Tibial nerve (tissue), 4 donors: ENCODE data around the gene TREML2. TPM values are rescaled to one million over a fixed set of nuclear protein-coding genes. Genes with fewer than 3 reads are reported as not detected.
A peak's percentile ranks its signal among the peaks of the same experiment; 100 is the strongest.

ENCODE experiments used
- DNase-seq, 2 donors: peaks; one replicate each; pipeline ENCODE4 v3.0.0-alpha.2; 2019; ENCODE audit warnings: low spot score in 2 of 2
- H3K27ac ChIP-seq, 4 donors: fragments of 200-600 bp; sonication (generic) in 3 of 4; one replicate each; pipeline ENCODE4 v1.5.1; 2017 to 2019; ENCODE audit warnings: mild to moderate bottlenecking in 1 of 4
- H3K27me3 ChIP-seq, 2 donors: fragments of 200-600 bp; sonication (generic) in 1 of 2; one replicate each; pipeline versions ENCODE4 v1.5.1 to v1.6.0; 2017 to 2019
- H3K36me3 ChIP-seq, 3 donors: fragments of 200-600 bp; sonication (generic); one replicate each; pipeline ENCODE4 v1.5.1; 2018 to 2019
- H3K4me1 ChIP-seq, 4 donors: fragments of 200-600 bp; sonication (generic) in 3 of 4; one replicate each; pipeline ENCODE4 v1.5.1; 2017 to 2019
- H3K4me3 ChIP-seq, 4 donors: fragments of 200-600 bp; sonication (generic) in 3 of 4; one replicate each; pipeline ENCODE4 v1.5.1; 2017 to 2019; ENCODE audit warnings: mild to moderate bottlenecking in 1 of 4, moderate library complexity in 1 of 4
- H3K9me3 ChIP-seq, 4 donors: fragments of 200-600 bp; sonication (generic) in 3 of 4; one replicate each; pipeline ENCODE4 v1.5.1; 2017 to 2019
- CTCF ChIP-seq, 5 experiments: fragments of 200-600 bp in 3 of 5; fragments of 450-650 bp in 2 of 5; sonication (generic) in 3 of 5; IDR thresholded peaks; one replicate each; pipeline ENCODE4 v1.5.1; 2016 to 2019; ENCODE audit warnings: antibody characterized with exemption in 5 of 5, mild to moderate bottlenecking in 3 of 5, moderate library complexity in 2 of 5
- EP300 ChIP-seq, 2 donors: sonication (generic); formaldehyde crosslinking; IDR thresholded peaks; one replicate each; pipeline ENCODE4 v1.6.1; 2017; ENCODE audit warnings: antibody characterized with exemption in 2 of 2, mild to moderate bottlenecking in 1 of 2
- POLR2A ChIP-seq, 2 donors: fragments of 450-650 bp; IDR thresholded peaks; one replicate each; pipeline ENCODE4 v1.6.1; 2017; ENCODE audit warnings: antibody characterized with exemption in 2 of 2, mild to moderate bottlenecking in 2 of 2, moderate library complexity in 2 of 2
- WGBS, 2 donors: methylation state at CpG; one replicate each; pipeline ENCODE4 v1.1.5; 2018; 5-methylcytosine and 5-hydroxymethylcytosine counted together
- total RNA-seq, 4 donors: library from RNA; depleted of rRNA; stranded (reverse); fragments of >200 nt; gene quantifications; one replicate each; pipeline ENCODE4 v1.1.0, GENCODE V29; 2016

The TREML2 gene
- total RNA-seq, 4 donors from 2014 or later = not detected

GRCh38 chr6:41199552-41200246, 1.2 kb downstream of the TREML2 start:
- TF ChIP-seq CTCF (IDR thresholded peaks at IDR 0.05) (no peak), POLR2A (IDR thresholded peaks at IDR 0.05) (no peak), EP300 (IDR thresholded peaks at IDR 0.05) (no peak)
- no peak overlapping the region for H3K4me3 ChIP-seq
- no peak for DNase-seq

GRCh38 chr6:41197234-41197633, 3.7 kb downstream of the TREML2 start:
- Histone ChIP-seq H3K27ac (no peak overlapping the region), H3K36me3 (no peaks in the 10 kb centered on the region), H3K27me3 (peaks cover 0 to 5% of the 10 kb centered on the region in 2 donors), H3K4me3 (no peak overlapping the region), H3K4me1 (peaks cover 0 to 9% (median 0%) of the 10 kb centered on the region in 4 donors), H3K9me3 (no peaks in the 10 kb centered on the region)
- 89 to 91% methylated on average over 3 of the region's 3 CpGs for WGBS, 2 donors
- TF ChIP-seq CTCF (IDR thresholded peaks at IDR 0.05) (no peak), EP300 (IDR thresholded peaks at IDR 0.05) (no peak), POLR2A (IDR thresholded peaks at IDR 0.05) (no peak)
- DNase-seq = no peak

More at GRCh38 chr6:41199552-41200246, 1.2 kb downstream of the TREML2 start:
- Histone ChIP-seq H3K4me1 (peaks cover 0 to 9% (median 0%) of the 10 kb centered on the region in 4 donors), H3K36me3 (no peaks in the 10 kb centered on the region), H3K27ac (peak overlapping the region in 1 of 4 donors; percentile 76), H3K9me3 (no peaks in the 10 kb centered on the region), H3K27me3 (no peaks in the 10 kb centered on the region)
- WGBS, 2 donors = 87 to 90% methylated on average over 1 of the region's 1 CpG

- Histone ChIP-seq H3K36me3 (no peaks in the 10 kb centered on the region), H3K27me3 (peaks cover 0 to 5% of the 10 kb centered on the region in 2 donors), H3K9me3 (peaks cover 0 to 15% (median 0%) of the 10 kb centered on the region in 4 donors), H3K4me3 (no peak overlapping the region), H3K4me1 (no peaks in the 10 kb centered on the region), H3K27ac (no peak overlapping the region)
- TF ChIP-seq CTCF (IDR thresholded peaks at IDR 0.05) (no peak), POLR2A (IDR thresholded peaks at IDR 0.05) (no peak), EP300 (IDR thresholded peaks at IDR 0.05) (no peak)
- 84 to 94% methylated on average over 3 of the region's 3 CpGs for WGBS, 2 donors
- no peak for DNase-seq
Observed at GRCh38 chr6:41194386-41194785, 6.6 kb downstream of the TREML2 start.

GRCh38 chr6:41193884-41194283, 7.1 kb downstream of the TREML2 start:
- no peaks in the 10 kb centered on the region for H3K4me1 ChIP-seq
- H3K27ac ChIP-seq = no peak overlapping the region
- peaks cover 0 to 20% (median 0%) of the 10 kb centered on the region in 4 donors for H3K9me3 ChIP-seq
- TF ChIP-seq CTCF (IDR thresholded peaks at IDR 0.05) (no peak), EP300 (IDR thresholded peaks at IDR 0.05) (no peak), POLR2A (IDR thresholded peaks at IDR 0.05) (no peak)
- H3K27me3 ChIP-seq = peaks cover 0 to 5% of the 10 kb centered on the region in 2 donors
- WGBS, 2 donors = 51 to 62% methylated on average over 5 of the region's 5 CpGs
- no peak overlapping the region for H3K4me3 ChIP-seq
- no peaks in the 10 kb centered on the region for H3K36me3 ChIP-seq
- DNase-seq = no peak

GRCh38 chr6:41193171-41193734, 7.7 kb downstream of the TREML2 start:
- WGBS, 2 donors = 63 to 75% methylated on average over 5 of the region's 5 CpGs
- H3K27ac ChIP-seq = no peak overlapping the region
- peaks cover 0 to 5% of the 10 kb centered on the region in 2 donors for H3K27me3 ChIP-seq
- H3K4me1 ChIP-seq = no peaks in the 10 kb centered on the region
- DNase-seq = no peak
- H3K4me3 ChIP-seq = no peak overlapping the region
- peaks cover 0 to 25% (median 0%) of the 10 kb centered on the region in 4 donors for H3K9me3 ChIP-seq
- no peaks in the 10 kb centered on the region for H3K36me3 ChIP-seq
- TF ChIP-seq EP300 (IDR thresholded peaks at IDR 0.05) (no peak), POLR2A (IDR thresholded peaks at IDR 0.05) (no peak), CTCF (IDR thresholded peaks at IDR 0.05) (no peak)
